Measurements from ENCODE around the gene RPS21.
A peak's percentile ranks its signal among the peaks of the same experiment; 100 is the strongest.

RPS21 gene

GRCh38 chr20:62386383-62387218 lies at the start of gene RPS21:
RPS21 (plus strand) TSS chr20:62387103; CDS start chr20:62387339, 236 bp downstream.
- peak; percentile 93 for DNase-seq (ENCODE audit: low read depth, low spot score)

DNA sequence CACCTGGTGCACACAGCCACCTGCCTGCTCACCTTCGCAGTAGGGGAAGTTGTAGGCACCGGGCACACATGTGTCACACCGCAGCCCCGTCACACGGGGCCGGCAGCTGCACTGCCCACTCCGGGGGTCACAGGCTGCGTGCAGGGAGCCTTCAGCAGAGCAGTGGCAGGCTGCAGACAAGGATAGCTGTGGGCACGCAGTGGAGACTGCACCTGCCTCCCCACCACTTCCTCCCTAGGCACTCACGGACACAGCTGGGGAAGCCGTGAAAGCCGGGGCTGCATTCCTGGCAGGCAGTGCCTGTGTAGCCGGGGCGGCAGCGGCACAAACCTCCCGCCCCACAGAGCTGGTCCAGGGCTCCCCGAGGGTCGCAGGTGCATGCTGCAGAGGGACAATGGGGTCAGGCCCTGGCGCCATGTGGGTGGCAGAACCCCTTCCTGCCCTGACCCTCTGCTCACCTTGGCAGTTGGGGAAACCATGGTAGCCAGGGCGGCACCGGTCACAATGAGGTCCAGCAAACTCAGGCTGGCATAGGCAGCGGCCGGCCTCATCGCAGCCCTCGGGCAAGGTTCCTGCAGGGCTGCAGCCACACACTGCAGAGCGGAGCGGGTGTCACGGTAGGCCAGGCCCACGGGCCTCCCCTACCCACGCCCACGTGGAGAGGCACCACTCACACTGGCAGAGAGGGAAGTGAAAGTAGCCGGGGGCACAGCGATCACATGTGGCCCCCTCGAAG lies 49.2 kb upstream of the RPS21 start:
- no peak for DNase-seq (ENCODE audit: low read depth, low spot score)

DNA sequence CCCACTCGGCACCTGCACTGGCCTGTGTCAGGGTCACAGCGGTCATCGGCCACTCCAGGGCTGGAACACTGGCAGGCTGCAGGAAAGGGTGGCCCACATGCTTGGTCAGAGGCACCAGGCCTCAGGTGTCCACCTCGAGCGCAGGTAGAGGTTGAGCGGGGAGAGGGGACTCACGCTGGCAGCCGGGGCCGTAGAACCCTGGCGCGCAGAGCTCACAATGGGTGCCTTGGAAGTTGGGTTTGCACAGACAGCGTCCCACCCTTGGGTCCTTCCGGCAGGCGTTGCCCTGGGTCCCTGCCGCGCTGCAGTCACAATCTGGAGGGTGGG lies 48.6 kb upstream of the RPS21 start:
- DNase-seq (ENCODE audit: low read depth, low spot score) = no peak

DNA sequence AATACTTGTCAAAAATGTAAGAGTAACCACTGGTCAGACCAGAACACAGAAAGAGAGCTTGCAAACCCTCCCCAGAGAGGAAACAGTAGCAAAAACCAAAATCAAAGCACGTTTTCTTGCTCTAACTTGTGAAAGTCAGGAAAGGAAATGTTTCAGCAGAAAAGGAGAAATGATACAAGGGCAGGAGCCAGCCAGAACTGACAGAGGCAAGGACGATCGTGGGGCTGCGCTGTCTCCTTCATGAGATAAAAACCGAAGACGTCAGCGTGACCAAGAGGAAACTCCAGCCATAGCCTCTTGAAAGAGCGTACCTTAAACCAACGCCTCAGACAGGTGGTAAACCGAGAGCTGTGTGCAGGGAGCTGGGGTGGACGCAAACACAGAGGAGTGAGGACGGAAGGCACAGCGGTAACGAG lies 47.2 kb upstream of the RPS21 start:
- no peak for DNase-seq (ENCODE audit: low read depth, low spot score)

DNA sequence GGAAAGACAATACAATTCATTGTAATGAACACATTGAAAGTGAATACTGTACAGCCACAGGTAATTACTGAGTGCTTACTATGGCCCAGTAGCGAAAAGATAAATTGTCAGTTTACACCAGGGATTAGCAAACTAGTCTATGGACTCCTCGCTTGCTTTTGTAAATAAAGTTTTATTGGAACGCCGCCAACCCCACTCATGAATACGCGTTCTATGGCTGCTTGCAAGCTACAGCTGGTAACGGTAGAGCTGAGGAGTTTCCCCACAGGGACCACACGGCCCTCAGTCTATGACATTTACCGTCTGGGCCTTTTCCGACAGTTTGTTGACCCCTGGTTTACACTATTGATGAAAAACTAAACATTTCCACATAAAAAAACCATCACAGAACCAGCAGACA lies 44.0 kb upstream of the RPS21 start:
- no peak for DNase-seq (ENCODE audit: low read depth, low spot score)

GRCh38 chr20:62344092-62344491 lies 42.8 kb upstream of the RPS21 start:
- no peak for DNase-seq (ENCODE audit: low read depth, low spot score)

DNA sequence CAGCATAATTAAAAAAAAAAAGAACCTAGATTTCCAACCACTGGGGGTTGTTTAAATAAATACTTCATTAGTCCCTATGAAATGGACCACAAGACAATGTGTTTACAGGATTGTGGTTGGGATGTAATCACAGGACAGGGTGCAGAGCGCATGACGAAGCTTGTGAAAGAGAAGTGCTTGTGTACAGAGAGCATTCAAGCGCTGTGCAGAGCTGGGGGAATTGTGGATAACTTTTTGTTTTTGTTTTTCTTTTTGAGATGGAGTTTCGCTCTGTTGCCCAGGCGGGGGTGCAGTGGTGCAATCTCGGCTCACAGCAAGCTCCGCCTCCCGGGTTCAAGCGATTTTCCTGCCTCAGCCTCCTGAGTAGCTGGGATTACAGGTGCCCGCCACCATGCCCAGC lies 42.1 kb upstream of the RPS21 start:
- DNase-seq (ENCODE audit: low read depth, low spot score) = no peak

DNA sequence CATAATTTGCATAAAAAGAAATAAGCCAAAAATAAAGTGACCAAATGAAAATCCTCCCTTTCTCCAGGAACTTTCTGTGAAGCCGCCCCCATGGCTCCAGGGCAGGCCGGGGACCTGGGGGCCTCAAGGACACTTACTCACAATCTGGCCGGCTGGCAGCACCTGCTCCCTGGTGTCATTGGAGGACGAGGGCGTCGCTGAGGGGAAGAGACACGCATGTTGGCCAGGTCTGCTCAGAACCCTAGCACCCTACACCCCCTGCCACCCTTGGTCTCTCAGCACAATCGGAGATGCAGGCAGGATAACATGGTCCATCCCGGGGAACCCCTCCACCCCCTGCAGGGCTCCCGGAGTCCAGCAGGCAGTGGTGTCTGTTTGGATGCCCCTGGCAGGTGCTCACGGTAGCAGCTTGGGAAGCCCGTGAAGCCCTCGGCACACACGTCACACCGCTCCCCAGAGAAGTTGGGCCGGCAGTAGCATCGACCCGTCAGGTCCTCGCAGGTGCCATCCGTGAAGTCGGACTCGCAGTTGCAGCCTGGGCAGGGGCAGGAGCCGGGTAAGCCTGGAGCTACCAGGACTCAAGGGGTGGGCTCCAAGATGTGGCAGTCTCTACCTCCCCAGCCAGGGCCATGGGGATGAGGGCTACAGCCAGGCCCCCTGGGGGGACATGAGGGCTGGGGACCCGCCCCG lies 41.1 kb upstream of the RPS21 start:
- no peak for DNase-seq (ENCODE audit: low read depth, low spot score)

DNA sequence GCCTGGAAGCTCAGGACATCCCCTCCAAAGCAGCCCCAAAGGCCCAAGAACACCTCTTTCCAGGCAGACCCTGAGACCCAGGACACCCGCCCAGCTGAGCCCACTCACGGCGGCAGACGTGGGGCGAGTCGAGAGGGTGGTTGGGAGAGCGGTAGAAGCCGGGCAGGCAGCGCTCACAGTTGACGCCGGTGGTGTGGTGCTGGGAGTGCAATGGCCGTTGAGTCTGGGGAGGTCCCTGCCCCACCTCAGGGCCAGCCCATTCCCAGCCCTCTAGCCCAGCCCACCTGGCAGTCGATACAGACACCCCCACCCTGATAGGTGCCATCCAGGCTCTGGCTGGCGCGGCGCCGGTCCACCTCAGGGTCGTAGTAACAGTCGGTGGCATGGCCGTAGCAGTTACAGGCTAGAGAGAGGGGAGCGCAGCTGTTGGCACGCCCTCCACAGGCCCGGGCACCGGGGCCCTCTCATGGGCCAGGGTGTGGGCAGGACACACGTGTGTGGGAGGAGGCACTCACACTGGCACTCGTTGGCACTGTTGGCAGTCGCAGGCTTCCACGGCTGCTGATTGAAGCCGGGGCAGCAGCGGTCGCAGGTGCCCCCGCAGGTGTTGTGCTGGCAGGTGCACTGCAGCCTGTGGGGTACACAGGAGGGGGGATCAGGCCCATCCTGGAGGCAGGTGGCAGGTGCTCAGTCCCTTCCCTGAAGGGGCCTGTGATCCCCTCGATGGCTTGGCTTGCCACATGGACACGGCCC lies 40.3 kb upstream of the RPS21 start:
- no peak for DNase-seq (ENCODE audit: low read depth, low spot score)

DNA sequence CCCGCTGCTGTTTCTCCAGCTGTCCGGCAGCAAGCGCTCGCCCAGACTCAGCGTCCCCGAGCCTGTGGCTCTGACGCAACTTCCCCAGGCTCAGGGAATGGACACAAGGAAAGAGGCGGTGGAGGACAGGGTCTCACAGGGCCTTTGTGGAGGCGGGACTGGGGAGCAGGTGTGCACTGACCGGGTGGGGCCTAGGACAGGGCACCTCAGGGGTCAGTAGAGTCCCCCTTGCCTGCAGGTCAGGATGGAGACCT lies 39.8 kb upstream of the RPS21 start:
- DNase-seq (ENCODE audit: low read depth, low spot score) = no peak

DNA sequence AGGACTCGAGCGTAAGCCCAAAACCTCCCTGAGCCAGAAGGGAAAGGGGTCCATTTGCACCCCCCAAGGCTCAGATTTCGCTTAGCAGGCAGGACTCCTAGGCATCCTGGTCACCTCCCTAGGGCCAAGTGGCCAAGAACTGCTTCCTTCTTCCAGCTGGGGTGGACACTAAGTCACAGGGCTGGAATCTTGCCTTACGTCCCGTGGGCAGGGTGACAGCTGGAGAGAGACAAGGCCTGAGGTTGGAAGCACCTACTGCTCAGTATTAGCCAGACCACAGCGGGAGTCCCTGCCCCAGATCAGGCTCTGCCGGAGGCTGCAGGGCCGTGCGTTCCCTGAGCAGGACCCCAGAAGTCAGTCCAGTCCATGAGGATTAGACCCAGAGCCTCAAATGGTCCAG lies 39.5 kb upstream of the RPS21 start:
- DNase-seq (ENCODE audit: low read depth, low spot score) = no peak

- DNase-seq (ENCODE audit: low read depth, low spot score) = no peak
Measured at GRCh38 chr20:62348604-62349003, 38.3 kb upstream of the RPS21 start.

DNA sequence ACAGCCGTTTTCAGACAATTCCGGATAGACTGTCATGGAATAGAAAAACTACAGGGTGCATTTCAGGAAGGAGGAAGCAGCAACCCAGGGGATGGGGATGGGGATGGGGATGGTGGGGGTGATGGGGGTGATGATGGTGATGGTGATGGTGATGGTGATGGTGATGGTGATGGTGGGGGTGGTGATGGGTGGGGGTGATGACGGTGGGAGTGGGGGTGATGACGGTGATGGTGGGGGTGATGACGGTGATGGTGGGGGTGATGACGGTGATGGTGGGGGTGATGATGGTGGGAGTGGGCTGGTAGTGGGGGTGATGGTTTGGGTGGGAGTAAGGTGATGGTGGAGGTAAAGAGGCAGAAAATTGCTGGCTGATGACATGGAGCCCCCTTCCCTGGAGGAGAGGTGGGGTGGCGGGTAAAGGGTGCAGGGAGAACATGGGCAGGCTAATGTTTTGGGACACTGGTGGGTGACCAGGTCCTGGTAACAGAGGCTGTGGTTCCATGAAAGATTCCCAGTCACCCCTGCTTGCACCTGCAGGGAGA lies 37.3 kb upstream of the RPS21 start:
- DNase-seq (ENCODE audit: low read depth, low spot score) = no peak

DNA sequence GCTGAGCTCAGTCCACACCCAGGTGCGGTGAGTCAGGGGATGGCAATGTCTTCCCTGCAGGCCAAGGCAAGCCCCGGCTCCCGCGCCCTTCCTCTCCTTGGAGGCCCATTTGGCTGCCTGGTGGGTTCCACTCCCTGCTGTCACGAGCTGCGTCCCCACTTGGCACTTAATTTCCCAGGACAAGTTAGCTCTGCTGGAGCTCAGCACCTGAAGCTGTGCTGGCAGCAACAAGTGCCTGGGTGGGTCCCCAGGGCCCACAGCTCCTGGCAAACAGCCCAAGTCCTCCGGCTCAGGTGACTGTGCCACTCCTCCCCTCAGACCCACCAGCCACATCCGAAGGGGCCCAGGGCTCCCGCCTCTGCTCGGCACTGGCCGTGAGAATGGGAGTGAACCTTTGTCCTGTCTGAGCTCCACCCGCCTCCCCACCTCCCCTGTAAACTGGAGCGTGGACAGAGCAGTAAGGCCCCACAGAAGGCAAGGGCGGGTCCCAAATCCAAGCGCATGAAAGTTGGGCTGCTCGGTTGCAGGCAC lies 36.7 kb upstream of the RPS21 start:
- peak; percentile 38 for DNase-seq (ENCODE audit: low read depth, low spot score)

- no peak for DNase-seq (ENCODE audit: low read depth, low spot score)
Measured at GRCh38 chr20:62350629-62351422, 36.1 kb upstream of the RPS21 start.

GRCh38 chr20:62351469-62352401 lies 35.2 kb upstream of the RPS21 start:
- DNase-seq (ENCODE audit: low read depth, low spot score) = no peak

- DNase-seq (ENCODE audit: low read depth, low spot score) = no peak
Measured at GRCh38 chr20:62352402-62353288, 34.3 kb upstream of the RPS21 start.

GRCh38 chr20:62353289-62354030 lies 33.4 kb upstream of the RPS21 start:
- DNase-seq (ENCODE audit: low read depth, low spot score) = no peak

Data from ELF-1 (cell line).